Measurements from ENCODE around the gene TSHR. TPM values are rescaled to one million over a fixed set of nuclear protein-coding genes. Genes with fewer than 3 reads are reported as not detected.

Gene TSHR
- total RNA-seq, 1 donor from 2014 or later: not detected

GRCh38 chr14:81172881-81173280, 217.5 kb downstream of the TSHR start:
- DNase-seq (ENCODE audit: low read depth in 2 of 2): no peak

- DNase-seq (ENCODE audit: low read depth in 2 of 2): no peak
Observed at GRCh38 chr14:81176241-81176640, 220.8 kb downstream of the TSHR start.

- DNase-seq (ENCODE audit: low read depth in 2 of 2): no peak
Observed at GRCh38 chr14:81177225-81177624, 221.8 kb downstream of the TSHR start.

- no peak for DNase-seq (ENCODE audit: low read depth in 2 of 2)
Observed at GRCh38 chr14:81178063-81178462, 222.6 kb downstream of the TSHR start.

GRCh38 chr14:81179631-81180030, 224.2 kb downstream of the TSHR start:
- no peak for DNase-seq (ENCODE audit: low read depth in 2 of 2)

GRCh38 chr14:81187832-81188522, 232.6 kb downstream of the TSHR start:
- no peak for DNase-seq (ENCODE audit: low read depth in 2 of 2)

GRCh38 chr14:81192594-81192993, 237.2 kb downstream of the TSHR start:
- no peak for DNase-seq (ENCODE audit: low read depth in 2 of 2)

GRCh38 chr14:81193924-81194633, 238.7 kb downstream of the TSHR start:
- DNase-seq (ENCODE audit: low read depth in 2 of 2): no peak

Other genes starting within 250 kb of the TSHR start
- 1.8 and 4.0 TPM in 2 replicates for gene CEP128, start 13.9 kb upstream of the TSHR start, total RNA-seq

Measured in dermis microvascular lymphatic vessel endothelial cell (primary cell).